ENCODE measurements around the gene TIMM10. TPM values are rescaled to one million over a fixed set of nuclear protein-coding genes. Genes with fewer than 3 reads are reported as not detected.
"Not testable (repeated sequence)": the region's sequence is repeated elsewhere in the genome, so short reads cannot be mapped to it uniquely, and the experiment has no call there.

Gene TIMM10
- total RNA-seq, 4 donors from 2014 or later = 1.6 to 36.8 (median 34.0) TPM; not detected in 1

DNA sequence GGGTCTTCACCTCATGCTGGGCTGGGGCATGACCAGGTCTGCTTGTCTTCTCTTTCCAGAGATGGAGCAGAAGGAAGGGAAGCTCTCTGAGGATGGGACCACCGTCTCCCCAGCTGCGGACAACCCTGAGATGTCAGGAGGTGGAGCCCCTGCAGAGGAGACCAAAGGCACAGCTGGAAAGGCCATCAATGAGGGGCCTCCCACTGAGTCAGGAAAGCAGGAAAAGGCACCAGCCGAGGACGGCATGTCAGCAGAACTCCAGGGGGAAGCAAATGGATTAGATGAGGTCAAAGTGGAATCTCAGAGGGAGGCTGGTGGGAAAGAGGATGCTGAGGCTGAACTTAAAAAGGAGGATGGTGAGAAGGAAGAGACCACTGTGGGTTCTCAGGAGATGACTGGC is 12.0 kb upstream of the TIMM10 start:
- no peaks in the 10 kb centered on the region for H3K36me3 ChIP-seq
- H3K9me3 ChIP-seq = no peaks in the 10 kb centered on the region
- no peaks in the 10 kb centered on the region for H3K27me3 ChIP-seq
- H3K27ac ChIP-seq = no peak overlapping the region
- in situ Hi-C loops (cut with MboI; ENCODE audit: low pct_ligation_motif_present in 1 of 4, low pct_unique_long_range_greater_than_20kb in 1 of 4, low sequenced_read_pairs in 3 of 4) = no loop called here
- no peaks in the 10 kb centered on the region for H3K4me1 ChIP-seq
- 72% methylated on average over 4 of the region's 4 CpGs; no CpG with 5 or more reads in 1 of the 2 donors for WGBS, 2 donors (ENCODE audit: low coverage in 1 of 2)
- TF ChIP-seq POLR2A (IDR thresholded peaks at IDR 0.05) = no peak
- TF ChIP-seq POLR2AphosphoS5 (IDR thresholded peaks at IDR 0.05) = no peak
- TF ChIP-seq, protein P1, sequence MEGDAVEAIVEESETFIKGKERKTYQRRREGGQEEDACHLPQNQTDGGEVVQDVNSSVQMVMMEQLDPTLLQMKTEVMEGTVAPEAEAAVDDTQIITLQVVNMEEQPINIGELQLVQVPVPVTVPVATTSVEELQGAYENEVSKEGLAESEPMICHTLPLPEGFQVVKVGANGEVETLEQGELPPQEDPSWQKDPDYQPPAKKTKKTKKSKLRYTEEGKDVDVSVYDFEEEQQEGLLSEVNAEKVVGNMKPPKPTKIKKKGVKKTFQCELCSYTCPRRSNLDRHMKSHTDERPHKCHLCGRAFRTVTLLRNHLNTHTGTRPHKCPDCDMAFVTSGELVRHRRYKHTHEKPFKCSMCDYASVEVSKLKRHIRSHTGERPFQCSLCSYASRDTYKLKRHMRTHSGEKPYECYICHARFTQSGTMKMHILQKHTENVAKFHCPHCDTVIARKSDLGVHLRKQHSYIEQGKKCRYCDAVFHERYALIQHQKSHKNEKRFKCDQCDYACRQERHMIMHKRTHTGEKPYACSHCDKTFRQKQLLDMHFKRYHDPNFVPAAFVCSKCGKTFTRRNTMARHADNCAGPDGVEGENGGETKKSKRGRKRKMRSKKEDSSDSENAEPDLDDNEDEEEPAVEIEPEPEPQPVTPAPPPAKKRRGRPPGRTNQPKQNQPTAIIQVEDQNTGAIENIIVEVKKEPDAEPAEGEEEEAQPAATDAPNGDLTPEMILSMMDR (IDR thresholded peaks at IDR 0.05) = no peak
- DNase-seq = no peak
- intact Hi-C loops (cut with DNase I; ENCODE audit: low total_unique reads) = no loop called here
- H3K4me3 ChIP-seq = no peak overlapping the region

DNA sequence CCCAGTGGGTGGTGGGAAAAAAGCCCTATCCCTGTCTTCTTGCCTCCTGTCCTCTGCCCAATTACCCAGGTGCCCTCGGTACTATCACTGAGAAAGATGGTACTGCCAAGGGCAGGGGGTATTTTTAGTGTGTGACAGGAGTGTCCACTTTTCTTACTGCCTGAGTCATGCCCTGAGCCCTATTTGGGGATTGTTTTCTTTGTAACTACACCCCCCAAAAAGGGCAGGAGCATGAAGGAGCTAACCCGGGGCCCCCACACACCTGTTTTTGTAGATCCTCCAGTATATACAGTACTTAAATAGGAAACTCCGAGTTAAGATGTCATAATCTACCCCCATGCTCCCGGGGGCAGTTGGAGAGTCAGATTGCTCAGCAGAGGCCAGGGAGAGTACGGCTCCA is 10.6 kb upstream of the TIMM10 start:
- Histone ChIP-seq H3K27ac (no peak overlapping the region), H3K4me3 (no peak overlapping the region), H3K4me1 (no peaks in the 10 kb centered on the region), H3K9me3 (no peaks in the 10 kb centered on the region), H3K36me3 (no peaks in the 10 kb centered on the region), H3K27me3 (no peaks in the 10 kb centered on the region)
- in situ Hi-C loops (cut with MboI; ENCODE audit: low pct_ligation_motif_present in 1 of 4, low pct_unique_long_range_greater_than_20kb in 1 of 4, low sequenced_read_pairs in 3 of 4) (no loop called here), intact Hi-C loops (cut with DNase I; ENCODE audit: low total_unique reads) (no loop called here)
- 85% methylated on average over 5 of the region's 5 CpGs; no CpG with 5 or more reads in 1 of the 2 donors for WGBS, 2 donors (ENCODE audit: low coverage in 1 of 2)
- no peak for DNase-seq
- no peak for TF ChIP-seq EP300 (IDR thresholded peaks at IDR 0.05; ENCODE audit: low read depth)
- no peak for TF ChIP-seq POLR2A (IDR thresholded peaks at IDR 0.05)
- TF ChIP-seq, protein P1 (IDR thresholded peaks at IDR 0.05) = no peak
- TF ChIP-seq POLR2AphosphoS5 (IDR thresholded peaks at IDR 0.05) = no peak

DNA sequence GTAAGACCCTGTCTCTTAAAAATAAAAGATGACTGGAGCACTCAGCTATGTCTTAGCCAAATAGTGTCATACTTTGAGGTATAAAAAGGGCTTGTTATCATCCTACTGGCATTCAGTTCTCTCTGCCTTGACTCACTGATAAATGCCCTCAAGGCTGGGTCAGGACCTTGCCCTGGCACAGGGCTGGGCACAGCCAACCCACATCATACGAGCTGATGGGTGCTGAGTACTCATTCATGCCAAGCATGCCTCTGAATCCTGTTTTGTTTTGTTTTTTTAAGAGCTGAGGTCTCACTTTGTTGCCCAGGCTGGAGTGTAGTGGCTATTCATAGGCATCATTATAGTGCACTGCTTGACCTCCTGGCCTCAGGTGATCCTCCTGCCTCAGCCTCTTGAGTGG is 8.8 kb upstream of the TIMM10 start:
- WGBS, 2 donors (ENCODE audit: low coverage in 1 of 2) = 83% methylated on average over 1 of the region's 1 CpG; no CpG with 5 or more reads in 1 of the 2 donors
- TF ChIP-seq POLR2A (IDR thresholded peaks at IDR 0.05) = no peak
- TF ChIP-seq POLR2AphosphoS5 (IDR thresholded peaks at IDR 0.05) = no peak
- no peak for TF ChIP-seq EP300 (IDR thresholded peaks at IDR 0.05; ENCODE audit: low read depth)
- TF ChIP-seq, protein P1 (IDR thresholded peaks at IDR 0.05) = no peak
- no peaks in the 10 kb centered on the region for H3K36me3 ChIP-seq
- no peaks in the 10 kb centered on the region for H3K9me3 ChIP-seq
- no peak overlapping the region for H3K27ac ChIP-seq
- intact Hi-C loops (cut with DNase I; ENCODE audit: low total_unique reads) (no loop called here), in situ Hi-C loops (cut with MboI; ENCODE audit: low pct_ligation_motif_present in 1 of 4, low pct_unique_long_range_greater_than_20kb in 1 of 4, low sequenced_read_pairs in 3 of 4) (no loop called here)
- no peaks in the 10 kb centered on the region for H3K4me1 ChIP-seq
- H3K4me3 ChIP-seq = no peak overlapping the region
- no peak for DNase-seq
- no peaks in the 10 kb centered on the region for H3K27me3 ChIP-seq

DNA sequence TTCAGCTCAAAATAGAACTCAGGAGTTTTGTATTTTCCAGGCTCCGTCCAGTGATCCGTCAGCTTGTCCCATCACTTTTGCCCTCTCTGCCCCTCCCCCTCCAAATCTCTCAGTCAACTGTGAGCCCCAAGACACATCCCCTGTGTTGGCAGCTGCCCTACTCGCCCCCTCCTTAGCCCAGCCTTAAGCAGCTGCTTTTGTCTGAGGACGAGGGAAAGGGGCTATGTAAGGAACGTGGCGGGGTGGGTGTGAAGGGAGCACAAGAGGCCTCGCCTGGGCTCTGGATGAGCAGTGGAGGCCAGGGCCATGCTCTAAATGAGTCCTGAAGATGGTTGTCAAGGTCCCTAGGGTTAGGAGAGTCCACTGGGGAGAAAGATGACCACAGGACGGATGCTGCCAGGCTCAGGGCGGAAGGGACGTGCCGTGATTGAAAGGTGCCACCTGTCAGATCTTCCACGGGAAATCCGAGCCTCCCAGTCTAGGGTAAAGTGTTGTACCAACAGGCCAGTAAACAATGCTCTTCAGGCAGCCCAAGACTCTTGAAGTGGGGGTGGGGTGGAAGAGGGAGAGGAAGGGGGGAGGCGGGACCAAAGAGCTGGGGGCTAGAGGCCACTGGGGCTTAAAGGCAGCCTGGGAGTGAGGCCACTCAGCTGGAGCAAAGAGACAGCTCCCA is 6.5 kb upstream of the TIMM10 start, which contains the start of gene SMTNL1:
Gene SMTNL1, plus strand, starts transcription at position 649 of the 673 bp plus-strand sequence. CDS start 5,048 bp downstream, outside the sequence.
- TF ChIP-seq POLR2AphosphoS5 (IDR thresholded peaks at IDR 0.05) = no peak
- TF ChIP-seq POLR2A (IDR thresholded peaks at IDR 0.05) = no peak
- TF ChIP-seq EP300 (IDR thresholded peaks at IDR 0.05; ENCODE audit: low read depth) = no peak
- TF ChIP-seq, protein P1 (IDR thresholded peaks at IDR 0.05) = no peak
- Histone ChIP-seq H3K27ac (no peak within 1 kb of the TSS), H3K9me3 (no peaks in the 10 kb centered on the region), H3K4me1 (no peaks in the 10 kb centered on the region), H3K4me3 (no peak within 1 kb of the TSS), H3K27me3 (no peaks in the 10 kb centered on the region), H3K36me3 (no peaks in the 10 kb centered on the region)
- intact Hi-C loops (cut with DNase I; ENCODE audit: low total_unique reads) (no loop called here), in situ Hi-C loops (cut with MboI; ENCODE audit: low pct_ligation_motif_present in 1 of 4, low pct_unique_long_range_greater_than_20kb in 1 of 4, low sequenced_read_pairs in 3 of 4) (no loop called here)
- 79 to 93% methylated on average over 2 to 14 of the region's 14 CpGs for WGBS, 2 donors (ENCODE audit: low coverage in 1 of 2)
- DNase-seq = no peak

DNA sequence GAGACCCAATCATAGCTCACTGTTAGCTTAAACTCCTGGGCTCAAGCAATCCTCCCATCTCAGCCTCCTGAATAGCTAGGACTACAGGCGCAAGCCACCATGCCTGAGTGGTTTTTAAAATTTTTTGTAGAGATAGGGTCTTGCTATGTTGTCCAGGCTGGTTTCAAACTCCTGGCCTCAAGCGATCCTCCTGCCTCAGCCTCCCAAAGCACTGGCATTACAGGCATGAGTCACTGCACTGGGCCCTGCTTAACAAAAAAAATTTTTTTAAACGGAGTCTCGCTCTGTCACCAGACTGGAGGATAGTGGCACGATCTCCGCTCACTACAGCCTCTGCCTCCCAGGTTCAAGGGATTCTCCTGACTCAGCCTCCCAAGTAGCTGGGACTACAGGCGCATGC is 3.9 kb upstream of the TIMM10 start:
- H3K27ac ChIP-seq; H3K4me3 ChIP-seq; H3K27me3 ChIP-seq; H3K9me3 ChIP-seq; in situ Hi-C loops (cut with MboI; ENCODE audit: low pct_ligation_motif_present in 1 of 4, low pct_unique_long_range_greater_than_20kb in 1 of 4, low sequenced_read_pairs in 3 of 4); DNase-seq; intact Hi-C loops (cut with DNase I; ENCODE audit: low total_unique reads); H3K36me3 ChIP-seq: not testable (repeated sequence)
- WGBS, 2 donors (ENCODE audit: low coverage in 1 of 2) = 96 to 100% methylated on average over 1 to 7 of the region's 7 CpGs
- H3K4me1 ChIP-seq = peaks cover 7 to 15% (median 12%) of the 10 kb centered on the region in 4 donors

All from transverse colon (tissue), 4 donors.